Upper lobe of right lung (tissue), 1 donor: Measurements from ENCODE around the gene SSR1. TPM values are rescaled to one million over a fixed set of nuclear protein-coding genes. Genes with fewer than 3 reads are reported as not detected.
A peak's percentile ranks its signal among the peaks of the same experiment; 100 is the strongest.

Experiments
- ATAC-seq: fragments of 200-7000 bp; cut with Tn5 transposase; one replicate; pipeline ENCODE4 v1.9.1; 2020; ENCODE audit warnings: mild to moderate bottlenecking, moderate library complexity
- DNase-seq: peaks from one replicate; pipeline ENCODE4 v3.0.0-alpha.2; 2020
- H3K27ac ChIP-seq: fragments of 200-600 bp; one replicate; pipeline ENCODE4 v1.8.0; 2022
- H3K27me3 ChIP-seq: fragments of 200-600 bp; one replicate; pipeline ENCODE4 v1.8.0; 2022; ENCODE audit warnings: mild to moderate bottlenecking
- H3K36me3 ChIP-seq: fragments of 200-600 bp; one replicate; pipeline ENCODE4 v1.8.0; 2022
- H3K4me1 ChIP-seq: fragments of 200-600 bp; one replicate; pipeline ENCODE4 v1.8.0; 2022
- H3K4me3 ChIP-seq: fragments of 200-600 bp; one replicate; pipeline ENCODE4 v1.8.0; 2022; ENCODE audit warnings: mild to moderate bottlenecking
- H3K9me3 ChIP-seq: fragments of 200-600 bp; one replicate; pipeline ENCODE4 v1.8.0; 2022
- intact Hi-C: fragments of 100-400 bp; cut with DNase I; formaldehyde crosslinking; loops from one replicate; pipeline ENCODE4 v1.11.0; 2022
- total RNA-seq: library from RNA; stranded (reverse); fragmentation: NEBNext Ultra II Directional; extraction: Animal tissue kit (Norgen Biotek cat#: 25700); gene quantifications from one replicate; pipeline ENCODE4 v1.2.1, GENCODE V29; 2021
- TF ChIP-seq, protein P1 (sequence below): fragments of 200-600 bp; IDR thresholded peaks from one replicate; pipeline ENCODE4 v1.8.0; 2022; ENCODE audit warnings: antibody characterized with exemption
- donor health status: DM: no; HTN: yes; CAD: no; lungs with severe emphysema.

SSR1 gene
- total RNA-seq, 1 donor from 2014 or later, result 128 TPM

DNA sequence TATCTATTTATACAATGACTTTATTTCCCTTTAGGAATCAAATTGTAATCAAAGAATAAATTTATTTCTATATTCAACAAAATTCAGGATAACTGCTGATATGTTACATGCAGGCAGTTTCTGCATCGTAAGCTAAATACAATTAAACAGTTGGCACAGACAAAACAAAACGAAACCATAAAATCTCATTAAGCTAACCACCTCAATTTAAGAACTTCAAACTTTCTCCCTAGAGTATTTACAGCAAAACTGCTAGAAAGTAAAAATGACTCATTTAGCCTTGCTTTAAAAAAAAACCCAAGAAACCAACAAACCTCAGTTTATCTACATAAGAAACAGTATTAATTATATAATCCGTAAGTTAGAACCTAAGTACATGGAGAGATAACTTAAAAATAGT is 17.1 kb downstream of the SSR1 start:
- no peaks in the 10 kb centered on the region for H3K9me3 ChIP-seq
- intact Hi-C loops, result no loop called here
- DNase-seq, result no peak
- TF ChIP-seq, protein P1, sequence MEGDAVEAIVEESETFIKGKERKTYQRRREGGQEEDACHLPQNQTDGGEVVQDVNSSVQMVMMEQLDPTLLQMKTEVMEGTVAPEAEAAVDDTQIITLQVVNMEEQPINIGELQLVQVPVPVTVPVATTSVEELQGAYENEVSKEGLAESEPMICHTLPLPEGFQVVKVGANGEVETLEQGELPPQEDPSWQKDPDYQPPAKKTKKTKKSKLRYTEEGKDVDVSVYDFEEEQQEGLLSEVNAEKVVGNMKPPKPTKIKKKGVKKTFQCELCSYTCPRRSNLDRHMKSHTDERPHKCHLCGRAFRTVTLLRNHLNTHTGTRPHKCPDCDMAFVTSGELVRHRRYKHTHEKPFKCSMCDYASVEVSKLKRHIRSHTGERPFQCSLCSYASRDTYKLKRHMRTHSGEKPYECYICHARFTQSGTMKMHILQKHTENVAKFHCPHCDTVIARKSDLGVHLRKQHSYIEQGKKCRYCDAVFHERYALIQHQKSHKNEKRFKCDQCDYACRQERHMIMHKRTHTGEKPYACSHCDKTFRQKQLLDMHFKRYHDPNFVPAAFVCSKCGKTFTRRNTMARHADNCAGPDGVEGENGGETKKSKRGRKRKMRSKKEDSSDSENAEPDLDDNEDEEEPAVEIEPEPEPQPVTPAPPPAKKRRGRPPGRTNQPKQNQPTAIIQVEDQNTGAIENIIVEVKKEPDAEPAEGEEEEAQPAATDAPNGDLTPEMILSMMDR, result no peak
- H3K4me1 ChIP-seq, result no peaks in the 10 kb centered on the region
- no peak overlapping the region for H3K27ac ChIP-seq
- H3K36me3 ChIP-seq, result peaks cover 100% of the 10 kb centered on the region
- H3K27me3 ChIP-seq, result no peaks in the 10 kb centered on the region
- no peak overlapping the region for H3K4me3 ChIP-seq
- no peak for ATAC-seq

DNA sequence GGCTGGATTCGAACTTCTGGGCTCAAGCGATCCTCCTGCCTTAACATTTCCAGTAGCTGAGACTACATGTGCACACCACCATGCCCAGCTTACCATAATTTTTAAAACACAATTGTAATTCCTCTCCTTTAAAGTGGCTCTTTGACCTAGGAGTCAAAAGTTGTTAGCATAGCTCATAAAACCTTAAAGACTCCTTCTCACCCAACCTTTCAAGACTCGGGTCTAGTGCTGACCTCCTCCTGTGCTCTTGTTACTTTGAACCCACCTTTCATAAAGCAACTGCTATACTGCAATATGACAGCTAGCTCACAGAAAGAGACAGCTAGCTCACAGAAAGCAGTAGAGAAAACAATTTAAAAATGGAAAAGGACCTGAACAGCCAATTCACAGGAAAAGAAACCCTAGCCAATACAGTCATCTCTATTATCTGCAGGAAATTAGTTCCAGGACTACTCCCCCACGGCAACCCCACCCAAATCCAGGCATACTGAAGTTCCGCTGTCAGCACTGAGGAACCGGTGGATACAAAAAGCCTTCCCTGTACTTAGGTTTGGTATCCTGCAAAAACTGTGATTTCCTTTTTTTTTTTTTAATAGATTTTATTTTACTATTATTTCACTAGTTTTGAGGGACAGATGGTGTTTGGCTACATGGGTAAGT is 20.3 kb downstream of the SSR1 start:
- ATAC-seq (no peak), DNase-seq (no peak)
- Histone ChIP-seq H3K4me3 (no peak overlapping the region), H3K36me3 (peaks cover 96% of the 10 kb centered on the region), H3K4me1 (no peaks in the 10 kb centered on the region), H3K27ac (no peak overlapping the region), H3K27me3 (no peaks in the 10 kb centered on the region), H3K9me3 (no peaks in the 10 kb centered on the region)
- intact Hi-C loops, result no loop called here
- TF ChIP-seq, protein P1, result no peak

DNA sequence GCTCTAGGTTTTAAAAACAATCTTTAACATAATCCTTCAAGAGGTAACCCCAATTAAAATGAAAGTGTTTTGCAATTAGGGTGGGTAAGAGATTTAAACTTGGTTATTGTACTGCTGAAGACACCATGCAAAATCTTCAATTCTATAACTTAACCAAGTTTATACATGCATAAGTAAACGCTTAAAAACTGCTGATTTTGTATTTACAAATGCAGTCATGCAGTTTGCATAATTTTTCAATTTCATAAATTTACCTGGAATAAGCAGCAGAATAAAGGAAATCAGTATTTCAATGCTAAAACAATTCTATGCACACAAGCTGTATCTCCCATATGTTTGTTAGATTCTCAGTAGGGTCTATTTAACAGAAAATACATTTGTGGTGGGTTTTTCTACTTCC is 22.9 kb downstream of the SSR1 start:
- no peaks in the 10 kb centered on the region for H3K27me3 ChIP-seq
- DNase-seq (no peak), ATAC-seq (no peak)
- H3K4me3 ChIP-seq, result no peak overlapping the region
- H3K9me3 ChIP-seq, result no peaks in the 10 kb centered on the region
- peaks cover 96% of the 10 kb centered on the region for H3K36me3 ChIP-seq
- no peaks in the 10 kb centered on the region for H3K4me1 ChIP-seq
- H3K27ac ChIP-seq, result no peak overlapping the region
- intact Hi-C loops, result no loop called here
- TF ChIP-seq, protein P1, result no peak

DNA sequence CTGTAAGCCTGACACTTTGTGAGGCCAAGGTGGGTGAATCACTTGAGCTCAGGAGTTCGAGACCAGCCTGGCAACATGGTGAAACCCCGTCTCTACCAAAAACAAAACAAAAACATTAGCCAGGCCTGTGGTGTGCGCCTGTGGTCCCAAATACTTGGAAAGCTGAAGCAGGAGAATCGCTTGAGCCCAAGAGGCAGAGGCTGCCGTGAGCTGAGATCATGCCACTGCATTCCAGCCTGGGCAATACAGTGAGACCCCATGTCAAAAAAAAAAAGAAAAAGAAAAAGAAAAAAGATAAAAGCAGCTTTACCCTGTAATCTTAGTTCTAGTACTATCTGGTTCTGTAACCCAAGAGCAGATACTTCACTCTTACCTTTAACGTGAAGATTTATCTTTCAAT is 27.6 kb downstream of the SSR1 start:
- TF ChIP-seq, protein P1, result no peak
- Histone ChIP-seq H3K27ac (no peak overlapping the region), H3K4me1 (no peaks in the 10 kb centered on the region), H3K4me3 (no peak overlapping the region), H3K27me3 (no peaks in the 10 kb centered on the region), H3K36me3 (peaks cover 58% of the 10 kb centered on the region), H3K9me3 (no peaks in the 10 kb centered on the region)
- ATAC-seq, result no peak
- intact Hi-C loops, result loop anchor here (10.0 kb wide), 1 partner anchor 329 kb away; no protein-coding TSS in a partner anchor
- no peak for DNase-seq

DNA sequence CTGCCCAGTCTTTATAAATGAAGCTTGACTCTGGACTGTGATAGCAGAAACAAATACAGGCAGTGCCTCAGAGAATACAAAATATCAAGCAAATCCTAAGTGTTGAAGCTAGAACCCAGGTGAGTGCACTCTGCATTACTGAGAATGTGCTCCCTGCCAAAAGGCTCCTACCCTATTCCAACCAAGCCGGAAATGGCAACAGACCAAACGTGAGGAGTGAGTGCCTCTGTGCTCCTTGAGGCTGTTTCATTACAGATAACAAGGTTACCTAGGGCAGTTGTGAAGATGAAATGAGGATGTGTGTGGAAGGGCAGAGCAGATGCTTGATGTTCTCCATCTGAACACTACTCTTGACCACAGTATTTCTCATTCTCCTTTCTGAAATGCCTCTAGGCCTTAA is 29.3 kb downstream of the SSR1 start:
- no peaks in the 10 kb centered on the region for H3K9me3 ChIP-seq
- ATAC-seq (peak; percentile 69), DNase-seq (no peak)
- no peaks in the 10 kb centered on the region for H3K4me1 ChIP-seq
- TF ChIP-seq, protein P1, result no peak
- no peak overlapping the region for H3K4me3 ChIP-seq
- no peak overlapping the region for H3K27ac ChIP-seq
- H3K36me3 ChIP-seq, result peaks cover 41% of the 10 kb centered on the region
- H3K27me3 ChIP-seq, result no peaks in the 10 kb centered on the region
- intact Hi-C loops, result loop anchor here (10.0 kb wide), 1 partner anchor 331 kb away; no protein-coding TSS in a partner anchor
